IMR-90 (cell line): Measurements from ENCODE around the gene EDA. TPM values are rescaled to one million over a fixed set of nuclear protein-coding genes. Genes with fewer than 3 reads are reported as not detected.

ENCODE experiments used
- ATAC-seq: fragments of 200-7000 bp; cut with Tn5 transposase; 2 replicates; pipeline ENCODE4 v1.9.1; 2020; ENCODE audit warnings: low read depth, mild to moderate bottlenecking, moderate library complexity
- BruUV-seq: library from RNA; stranded (reverse); fragments of 400-500 nt; replicated peaks from 2 replicates; lab custom pipeline; 2021; lab: Mats Ljungman, UMichigan
- CTCF ChIA-PET: fragments of 300-600 bp; formaldehyde crosslinking; extraction: SDS; loops from one replicate; lab custom pipeline; 2021; ENCODE audit warnings: antibody characterized with exemption; lab: Yijun Ruan, JAX
- POLR2A ChIA-PET: fragments of 300-600 bp; sonication (Branson Sonifier 250); formaldehyde crosslinking; loops from one replicate; lab custom pipeline; 2022; ENCODE audit warnings: antibody characterized with exemption; ENCODE audit not compliant: unreplicated experiment; lab: Charles Lee
- DNase-seq: peaks from one replicate; pipeline ENCODE4 v3.0.0; 2013
- H2AFZ ChIP-seq: replicated peaks from 2 replicates; pipeline ENCODE3; 2013; ENCODE audit warnings: low read length, mild to moderate bottlenecking; ENCODE audit not compliant: poor library complexity
- H2AK5ac ChIP-seq: 2 replicates; pipeline ENCODE4 v1.6.1; 2013; ENCODE audit warnings: low read depth, low read length, inconsistent platforms
- H2AK9ac ChIP-seq: replicated peaks from 2 replicates; pipeline ENCODE3; 2013; ENCODE audit warnings: mild to moderate bottlenecking, low read depth, low read length, moderate library complexity; ENCODE audit not compliant: poor library complexity
- H2BK120ac ChIP-seq: 2 replicates; pipeline ENCODE4 v1.6.1; 2013; ENCODE audit warnings: low read depth, low read length, inconsistent platforms
- H2BK15ac ChIP-seq: 3 replicates; pipeline ENCODE4 v1.6.1; 2013; ENCODE audit warnings: low read depth, low read length, inconsistent platforms
- H2BK20ac ChIP-seq: 2 replicates; pipeline ENCODE4 v1.6.1; 2013; ENCODE audit warnings: low read depth, mild to moderate bottlenecking, inconsistent platforms, low read length, moderate library complexity
- H2BK5ac ChIP-seq: 2 replicates; pipeline ENCODE4 v1.6.1; 2013; ENCODE audit warnings: mild to moderate bottlenecking, low read depth, low read length, inconsistent platforms; ENCODE audit not compliant: poor library complexity, severe bottlenecking
- H3K14ac ChIP-seq: replicated peaks from 2 replicates; pipeline ENCODE4 v1.6.1; 2013; ENCODE audit warnings: low read depth, low read length, inconsistent platforms
- H3K18ac ChIP-seq: 2 replicates; pipeline ENCODE4 v1.6.1; 2013; ENCODE audit warnings: low read depth, low read length, control low read depth
- H3K23ac ChIP-seq: 2 replicates; pipeline ENCODE4 v1.6.1; 2013; ENCODE audit warnings: low read depth, low read length, inconsistent platforms
- H3K27ac ChIP-seq: 2 replicates; pipeline ENCODE4 v1.5.1; 2013; ENCODE audit warnings: mild to moderate bottlenecking, control low read depth, low read length; ENCODE audit not compliant: insufficient read depth
- H3K27me3 ChIP-seq: 2 replicates; pipeline ENCODE4 v1.6.1; 2013; ENCODE audit warnings: low read length; ENCODE audit not compliant: control insufficient read depth, insufficient read depth
- H3K36me3 ChIP-seq: 2 replicates; pipeline ENCODE4 v1.6.1; 2013; ENCODE audit warnings: low read length, mixed read lengths; ENCODE audit not compliant: control insufficient read depth, insufficient read depth
- H3K4ac ChIP-seq: 2 replicates; pipeline ENCODE4 v1.6.1; 2013; ENCODE audit warnings: low read depth, low read length, inconsistent platforms
- H3K4me1 ChIP-seq: 2 replicates; pipeline ENCODE4 v1.6.1; 2013; ENCODE audit warnings: low read length, mixed read lengths; ENCODE audit not compliant: control insufficient read depth, insufficient read depth
- H3K4me2 ChIP-seq: 2 replicates; pipeline ENCODE4 v1.6.1; 2013; ENCODE audit warnings: low read depth, mild to moderate bottlenecking, control low read depth, low read length, moderate library complexity
- H3K4me3 ChIP-seq: 2 replicates; pipeline ENCODE4 v1.5.1; 2013; ENCODE audit warnings: low read depth, mild to moderate bottlenecking, control low read depth, low read length, moderate library complexity; ENCODE audit not compliant: insufficient read depth
- H3K56ac ChIP-seq: 2 replicates; pipeline ENCODE4 v1.6.1; 2013; ENCODE audit warnings: low read length, inconsistent platforms; ENCODE audit not compliant: insufficient read depth; ENCODE audit errors: extremely low read depth
- H3K79me1 ChIP-seq, 2 experiments: 2 replicates each; pipeline ENCODE4 v1.6.1; 2013; ENCODE audit warnings: low read length in 2 of 2, inconsistent platforms in 1 of 2, low read depth in 1 of 2
- H3K9ac ChIP-seq: 2 replicates; pipeline ENCODE4 v1.6.1; 2013; ENCODE audit warnings: low read depth, low read length, control low read depth
- H3K9me1 ChIP-seq: 2 replicates; pipeline ENCODE4 v1.6.1; 2013; ENCODE audit warnings: low read length, inconsistent platforms; ENCODE audit not compliant: insufficient read depth
- H3K9me3 ChIP-seq: 2 replicates; pipeline ENCODE4 v1.6.1; 2013; ENCODE audit warnings: low read length; ENCODE audit not compliant: control insufficient read depth, insufficient read depth
- H4K20me1 ChIP-seq: 2 replicates; pipeline ENCODE4 v1.6.1; 2013; ENCODE audit warnings: low read length, inconsistent platforms; ENCODE audit not compliant: insufficient read depth
- H4K5ac ChIP-seq: 2 replicates; pipeline ENCODE4 v1.6.1; 2013; ENCODE audit warnings: mild to moderate bottlenecking, low read depth, low read length, control low read depth
- H4K8ac ChIP-seq, 2 experiments: 2 replicates each; pipeline ENCODE4 v1.6.1; 2013; ENCODE audit warnings: low read depth in 2 of 2, low read length in 2 of 2, control low read depth in 1 of 2, inconsistent platforms in 1 of 2
- H4K91ac ChIP-seq: 2 replicates; pipeline ENCODE4 v1.6.1; 2013; ENCODE audit warnings: low read depth, low read length, inconsistent platforms; ENCODE audit not compliant: insufficient read depth
- CEBPB ChIP-seq: IDR thresholded peaks from 2 replicates; pipeline ENCODE4 v1.6.1; 2012; ENCODE audit warnings: low read depth, low read length, improper control_type of control experiment
- CHD1 ChIP-seq: IDR thresholded peaks from 2 replicates; pipeline ENCODE4 v1.6.1; 2012; ENCODE audit warnings: low read depth, low read length, improper control_type of control experiment
- MXI1 ChIP-seq: IDR thresholded peaks from 2 replicates; pipeline ENCODE4 v1.6.1; 2012; ENCODE audit warnings: low read depth, mild to moderate bottlenecking, low read length, moderate library complexity, borderline replicate concordance
- NFE2L2 ChIP-seq: fragments of 150-350 bp; IDR thresholded peaks from 2 replicates; pipeline ENCODE4 v1.6.1; 2016; ENCODE audit warnings: low read depth, mild to moderate bottlenecking, low read length
- POLR2A ChIP-seq: IDR thresholded peaks from 2 replicates; pipeline ENCODE4 v1.6.1; 2012; ENCODE audit warnings: mild to moderate bottlenecking, low read depth, low read length
- SMC3 ChIP-seq: fragments of 150-350 bp; IDR thresholded peaks from 2 replicates; pipeline ENCODE4 v1.6.1; 2016; ENCODE audit warnings: low read depth, mild to moderate bottlenecking, antibody characterized with exemption, low read length, moderate library complexity
- dilution Hi-C: fragments of 300-500 bp; cut with HindIII; formaldehyde crosslinking; loops from one replicate; pipeline ENCODE4 v1.14.3; 2018; ENCODE audit warnings: low sequenced_read_pairs; ENCODE audit not compliant: unreplicated experiment
- in situ Hi-C: fragments of 300-500 bp; cut with MboI; formaldehyde crosslinking; loops from 3 replicates; pipeline ENCODE4 v1.14.3; 2019; ENCODE audit warnings: low sequenced_read_pairs, inconsistent platforms, mixed read lengths
- intact Hi-C: fragments of 100-400 bp; cut with micrococcal nuclease; formaldehyde crosslinking; loops from 2 replicates; pipeline ENCODE4 v1.10.0; 2022
- polyA plus RNA-seq, 3 experiments: library from polyadenylated mRNA; depleted of rRNA; stranded (reverse); fragments of >200 nt; gene quantifications; 2 replicates each; pipeline ENCODE4 v1.2.3, GENCODE V29; 2012; ENCODE audit warnings: low replicate concordance in 1 of 3
- total RNA-seq: library from RNA; depleted of rRNA; stranded (reverse); fragments of >200 nt; gene quantifications from 2 replicates; pipeline ENCODE4 v1.2.3, GENCODE V29; 2012

The EDA gene
- total and polyA plus RNA-seq, 2 of the 4 experiments (the other 2 are of a cell fraction): under 0.01 TPM; not detected in 1

DNA sequence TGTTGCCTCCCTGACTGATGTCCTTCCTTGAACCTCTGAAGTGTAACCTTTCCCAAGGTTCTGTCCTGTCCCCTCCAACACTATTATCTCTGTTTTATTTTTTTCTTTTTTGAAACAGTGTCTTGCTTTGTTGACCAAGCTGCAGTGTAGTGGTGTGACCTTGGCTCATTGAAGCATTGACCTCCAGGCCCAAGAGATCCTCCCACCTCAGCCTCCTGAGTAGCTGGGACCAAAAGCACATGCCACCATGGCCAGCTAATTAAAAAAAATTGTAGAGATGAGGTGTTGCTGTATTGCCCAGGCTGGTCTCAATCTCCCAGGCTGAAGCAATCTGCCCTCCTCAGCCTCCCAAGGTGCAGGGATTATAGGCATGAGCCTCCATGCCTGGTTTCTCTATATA lies 59.0 kb downstream of the EDA start:
- H4K5ac ChIP-seq: no peak overlapping the region
- no peaks in the 10 kb centered on the region for H3K27me3 ChIP-seq
- no peak overlapping the region for H2BK5ac ChIP-seq
- H3K9ac ChIP-seq: no peak overlapping the region
- ATAC-seq: no peak
- no peak overlapping the region for H4K8ac ChIP-seq
- no peak for DNase-seq
- H4K91ac ChIP-seq: no peak overlapping the region
- no peaks in the 10 kb centered on the region for H4K20me1 ChIP-seq
- H3K79me1 ChIP-seq: no peaks in the 10 kb centered on the region
- no peak overlapping the region for H3K4me2 ChIP-seq
- H3K4me3 ChIP-seq: no peak overlapping the region
- no peak overlapping the region for H3K14ac ChIP-seq
- no peak overlapping the region for H2BK20ac ChIP-seq
- ChIA-PET POLR2A (no interaction called here), CTCF (no interaction called here)
- no peak overlapping the region for H3K18ac ChIP-seq
- H3K36me3 ChIP-seq: no peaks in the 10 kb centered on the region
- no peak overlapping the region for H3K23ac ChIP-seq
- H3K9me3 ChIP-seq: peaks cover 3% of the 10 kb centered on the region
- H2AFZ ChIP-seq: no peak overlapping the region
- no peak overlapping the region for H2AK5ac ChIP-seq
- no peak overlapping the region for H2BK15ac ChIP-seq
- no peak overlapping the region for H3K4ac ChIP-seq
- TF ChIP-seq POLR2A (no peak), MXI1 (no peak), NFE2L2 (no peak), SMC3 (no peak), CEBPB (no peak), CHD1 (no peak)
- H3K27ac ChIP-seq: no peak overlapping the region
- H3K9me1 ChIP-seq: no peaks in the 10 kb centered on the region
- dilution Hi-C loops: no loop called here
- no TSS peak for BruUV-seq
- no peak overlapping the region for H2BK120ac ChIP-seq
- H3K56ac ChIP-seq: no peak overlapping the region
- no peak overlapping the region for H2AK9ac ChIP-seq
- intact Hi-C loops: no loop called here
- no peaks in the 10 kb centered on the region for H3K4me1 ChIP-seq
- in situ Hi-C loops: no loop called here
